RWPE2 (cell line): ENCODE data around the gene KIRREL3.

Experiments
- ATAC-seq: fragments of 200-7000 bp; cut with Tn5 transposase; 3 replicates; pipeline ENCODE4 v1.9.1; 2021; ENCODE audit warnings: low read depth
- DNase-seq: peaks from one replicate; pipeline ENCODE4 v3.0.0-alpha.2; 2020; ENCODE audit warnings: low spot score
- H3K27ac ChIP-seq: fragments of 450-650 bp; 2 replicates; pipeline ENCODE4 v1.5.1; 2017; ENCODE audit warnings: mild to moderate bottlenecking; ENCODE audit not compliant: poor library complexity, severe bottlenecking
- H3K27me3 ChIP-seq: fragments of 250-450 bp; sonication (Bioruptor Pico); 2 replicates; pipeline ENCODE4 v1.5.1; 2021; ENCODE audit warnings: mild to moderate bottlenecking, moderate library complexity; ENCODE audit not compliant: insufficient read depth, poor library complexity, severe bottlenecking
- H3K36me3 ChIP-seq: fragments of 250-450 bp; sonication (Bioruptor Pico); 2 replicates; pipeline ENCODE4 v1.5.1; 2020; ENCODE audit warnings: low read depth, mild to moderate bottlenecking, moderate library complexity
- H3K4me1 ChIP-seq: fragments of 250-450 bp; sonication (Bioruptor Pico); 2 replicates; pipeline ENCODE4 v1.5.1; 2021; ENCODE audit warnings: mild to moderate bottlenecking, moderate library complexity; ENCODE audit not compliant: insufficient read depth, poor library complexity, severe bottlenecking
- H3K4me3 ChIP-seq: fragments of 250-450 bp; sonication (Bioruptor Pico); 2 replicates; pipeline ENCODE4 v1.5.1; 2021; ENCODE audit warnings: mild to moderate bottlenecking, moderate library complexity; ENCODE audit not compliant: severe bottlenecking
- H3K9me3 ChIP-seq: fragments of 250-450 bp; sonication (Bioruptor Pico); 2 replicates; pipeline ENCODE4 v1.5.1; 2021; ENCODE audit warnings: mild to moderate bottlenecking, moderate library complexity; ENCODE audit not compliant: severe bottlenecking
- TF ChIP-seq, protein P1 (sequence below): fragments of 450-650 bp; IDR thresholded peaks from one replicate; pipeline ENCODE4 v1.5.1; 2017; ENCODE audit warnings: mild to moderate bottlenecking, moderate library complexity; ENCODE audit not compliant: poor library complexity, severe bottlenecking

Gene KIRREL3

GRCh38 chr11:126739499-126740145 is 260.9 kb downstream of the KIRREL3 start:
- Histone ChIP-seq H3K36me3 (no peaks in the 10 kb centered on the region), H3K27ac (no peak overlapping the region), H3K4me1 (no peaks in the 10 kb centered on the region), H3K4me3 (no peak overlapping the region), H3K9me3 (no peaks in the 10 kb centered on the region), H3K27me3 (peaks cover 11% of the 10 kb centered on the region)
- DNase-seq (no peak), ATAC-seq (no peak)
- TF ChIP-seq, protein P1, sequence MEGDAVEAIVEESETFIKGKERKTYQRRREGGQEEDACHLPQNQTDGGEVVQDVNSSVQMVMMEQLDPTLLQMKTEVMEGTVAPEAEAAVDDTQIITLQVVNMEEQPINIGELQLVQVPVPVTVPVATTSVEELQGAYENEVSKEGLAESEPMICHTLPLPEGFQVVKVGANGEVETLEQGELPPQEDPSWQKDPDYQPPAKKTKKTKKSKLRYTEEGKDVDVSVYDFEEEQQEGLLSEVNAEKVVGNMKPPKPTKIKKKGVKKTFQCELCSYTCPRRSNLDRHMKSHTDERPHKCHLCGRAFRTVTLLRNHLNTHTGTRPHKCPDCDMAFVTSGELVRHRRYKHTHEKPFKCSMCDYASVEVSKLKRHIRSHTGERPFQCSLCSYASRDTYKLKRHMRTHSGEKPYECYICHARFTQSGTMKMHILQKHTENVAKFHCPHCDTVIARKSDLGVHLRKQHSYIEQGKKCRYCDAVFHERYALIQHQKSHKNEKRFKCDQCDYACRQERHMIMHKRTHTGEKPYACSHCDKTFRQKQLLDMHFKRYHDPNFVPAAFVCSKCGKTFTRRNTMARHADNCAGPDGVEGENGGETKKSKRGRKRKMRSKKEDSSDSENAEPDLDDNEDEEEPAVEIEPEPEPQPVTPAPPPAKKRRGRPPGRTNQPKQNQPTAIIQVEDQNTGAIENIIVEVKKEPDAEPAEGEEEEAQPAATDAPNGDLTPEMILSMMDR = no peak

DNA sequence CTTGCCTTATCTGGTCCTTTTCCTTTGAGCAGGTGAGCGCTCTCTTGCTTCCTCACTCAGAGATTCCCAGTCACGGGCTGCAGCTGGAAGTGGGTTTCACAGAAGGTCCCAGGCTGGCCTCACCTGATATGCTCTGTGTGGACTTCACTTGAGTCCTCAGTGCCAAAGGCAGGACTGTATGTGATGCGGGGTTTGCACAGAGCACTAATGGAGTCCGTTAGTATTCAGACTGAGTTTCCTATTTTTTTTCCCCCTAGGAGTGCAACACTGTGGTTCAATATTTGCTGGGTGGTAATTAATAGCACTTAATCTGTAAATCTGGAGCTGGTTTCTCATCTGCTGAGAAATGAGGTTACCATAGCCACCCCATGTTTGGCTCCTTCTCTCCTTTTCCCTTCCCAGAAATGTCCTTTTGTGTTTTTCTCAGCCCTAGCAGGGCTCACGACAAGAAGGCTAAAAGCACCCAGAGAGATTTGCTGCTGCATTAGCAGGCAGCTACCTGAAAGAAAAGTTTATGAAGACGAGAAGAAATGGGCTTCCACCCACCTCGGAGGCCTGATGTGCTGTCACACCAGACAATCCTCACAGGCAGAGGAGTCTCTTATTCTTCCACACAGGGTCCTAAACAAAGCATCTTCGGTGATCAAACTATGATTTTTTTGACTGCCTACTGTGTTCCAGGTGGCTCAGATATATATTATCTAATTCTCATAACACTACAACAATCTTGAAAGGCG is 262.1 kb downstream of the KIRREL3 start:
- Histone ChIP-seq H3K36me3 (no peaks in the 10 kb centered on the region), H3K27ac (no peak overlapping the region), H3K9me3 (no peaks in the 10 kb centered on the region), H3K4me1 (no peaks in the 10 kb centered on the region), H3K27me3 (peaks cover 11% of the 10 kb centered on the region), H3K4me3 (no peak overlapping the region)
- ATAC-seq = no peak
- no peak for DNase-seq
- TF ChIP-seq, protein P1 = no peak

DNA sequence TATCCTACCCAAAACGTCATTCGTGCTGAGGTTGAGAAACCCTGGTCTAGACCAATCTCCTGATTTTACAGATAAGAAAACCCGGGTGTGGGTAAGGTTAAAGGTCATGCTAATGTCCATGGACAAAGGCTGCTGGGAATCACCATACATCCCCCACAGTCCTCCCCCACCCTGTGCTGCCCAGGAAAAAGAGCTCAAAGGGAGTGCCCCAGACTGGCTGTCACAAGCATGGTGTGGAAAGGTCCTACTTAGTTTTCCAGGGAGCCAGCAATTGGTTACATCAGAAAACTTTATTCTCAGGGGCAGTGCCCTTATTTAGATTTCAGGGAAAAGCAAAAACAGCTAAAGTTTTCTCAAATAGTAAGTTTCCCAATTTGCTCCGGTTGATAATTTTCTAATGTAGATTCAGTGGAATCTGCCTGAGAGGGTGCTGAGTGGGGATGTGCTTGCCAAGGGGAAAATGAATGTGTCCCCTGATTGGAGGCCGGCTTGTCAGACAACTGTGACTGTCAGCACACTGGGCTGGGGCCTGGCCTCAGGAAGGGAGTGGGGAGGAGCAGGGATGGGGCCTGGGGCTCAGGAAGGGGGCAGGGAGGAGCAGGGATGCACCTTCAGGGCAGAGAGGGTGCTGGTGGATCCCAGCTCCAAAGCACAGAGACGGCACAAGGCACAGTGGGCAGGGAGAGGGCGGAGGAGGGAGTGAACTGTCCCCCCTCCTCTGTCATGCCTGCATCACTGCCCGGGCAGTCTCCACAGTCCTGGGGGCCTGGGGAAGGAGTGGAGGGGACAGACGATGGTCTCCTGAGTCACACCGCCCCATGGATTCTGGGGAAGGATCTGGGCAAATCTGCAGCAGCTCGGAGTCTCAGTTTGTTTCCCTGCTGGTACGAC is 263.6 kb downstream of the KIRREL3 start:
- Histone ChIP-seq H3K27me3 (peaks cover 11% of the 10 kb centered on the region), H3K4me3 (no peak overlapping the region), H3K4me1 (no peaks in the 10 kb centered on the region), H3K36me3 (no peaks in the 10 kb centered on the region), H3K27ac (no peak overlapping the region), H3K9me3 (no peaks in the 10 kb centered on the region)
- TF ChIP-seq, protein P1 = no peak
- ATAC-seq (no peak), DNase-seq (no peak)

DNA sequence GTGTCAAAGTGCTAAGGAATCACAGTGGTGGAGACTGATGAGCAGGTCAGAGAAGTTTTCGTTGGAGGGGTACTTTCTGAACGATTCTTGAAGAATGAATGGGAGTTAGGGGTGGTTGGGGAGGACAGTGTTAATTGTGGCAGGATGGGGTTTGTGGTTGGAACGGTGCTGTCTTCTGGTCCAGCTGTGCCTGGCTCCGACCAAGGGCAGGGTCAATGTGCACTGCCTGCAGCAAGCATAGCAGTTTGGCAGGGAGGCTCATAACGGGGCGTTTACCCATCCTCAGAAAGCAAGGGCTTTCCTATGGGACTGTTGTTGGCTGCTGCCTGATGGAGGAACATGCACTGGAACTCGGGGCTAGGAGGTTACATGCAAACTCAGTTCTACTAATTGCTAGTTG is 265.8 kb downstream of the KIRREL3 start:
- Histone ChIP-seq H3K9me3 (no peaks in the 10 kb centered on the region), H3K27ac (no peak overlapping the region), H3K27me3 (peaks cover 11% of the 10 kb centered on the region), H3K36me3 (no peaks in the 10 kb centered on the region), H3K4me3 (no peak overlapping the region), H3K4me1 (no peaks in the 10 kb centered on the region)
- DNase-seq (no peak), ATAC-seq (no peak)
- TF ChIP-seq, protein P1 = no peak
